Endothelial cell of coronary artery (primary cell): ENCODE results near the gene SLC23A1. TPM values are rescaled to one million over a fixed set of nuclear protein-coding genes. Genes with fewer than 3 reads are reported as not detected.

Experiments
- total RNA-seq: library from RNA; depleted of rRNA; stranded (reverse); fragments of >200 nt; gene quantifications from 2 replicates; pipeline ENCODE4 v1.2.3, GENCODE V29; 2014

SLC23A1 gene
- total RNA-seq: not detected in 2 replicates

DNA sequence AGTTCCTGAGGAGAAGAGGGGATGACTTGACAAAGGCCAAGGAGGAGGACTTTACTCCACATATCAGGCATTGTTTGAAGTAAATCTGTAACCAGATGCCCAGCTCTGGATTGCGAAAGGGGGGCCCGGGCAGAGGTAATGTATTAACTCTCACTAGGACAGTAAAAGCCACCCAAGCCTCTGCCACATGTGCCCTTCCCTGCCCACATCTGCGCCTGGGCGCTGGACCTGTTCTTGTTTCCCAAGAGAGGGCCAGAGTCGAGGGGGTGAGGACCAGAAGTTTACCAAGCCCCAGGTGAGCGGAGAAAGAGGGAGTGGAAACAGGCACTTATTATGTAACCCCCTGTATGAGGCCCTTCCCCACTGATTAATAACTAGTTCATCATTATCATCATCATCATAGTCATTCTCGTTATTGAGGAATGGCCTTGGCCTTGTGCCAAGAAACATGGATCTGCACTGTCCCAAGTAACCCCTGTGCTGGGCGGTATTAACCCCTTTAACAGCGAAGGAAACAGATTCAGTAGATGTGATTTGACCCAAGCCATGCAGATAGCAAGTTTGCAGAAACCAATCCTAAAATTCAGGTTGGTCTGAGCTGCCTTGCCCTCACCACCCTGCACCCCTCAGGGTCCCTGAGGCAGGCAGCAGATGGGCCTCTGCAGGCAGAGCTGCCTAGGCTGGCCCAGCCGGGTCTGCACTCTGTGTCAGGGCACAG, at the start of gene SLC23A1:
Gene SLC23A1 (minus strand): TSS at position 23 of the 718 bp plus-strand sequence. CDS start 44 bp downstream, outside the sequence.

DNA sequence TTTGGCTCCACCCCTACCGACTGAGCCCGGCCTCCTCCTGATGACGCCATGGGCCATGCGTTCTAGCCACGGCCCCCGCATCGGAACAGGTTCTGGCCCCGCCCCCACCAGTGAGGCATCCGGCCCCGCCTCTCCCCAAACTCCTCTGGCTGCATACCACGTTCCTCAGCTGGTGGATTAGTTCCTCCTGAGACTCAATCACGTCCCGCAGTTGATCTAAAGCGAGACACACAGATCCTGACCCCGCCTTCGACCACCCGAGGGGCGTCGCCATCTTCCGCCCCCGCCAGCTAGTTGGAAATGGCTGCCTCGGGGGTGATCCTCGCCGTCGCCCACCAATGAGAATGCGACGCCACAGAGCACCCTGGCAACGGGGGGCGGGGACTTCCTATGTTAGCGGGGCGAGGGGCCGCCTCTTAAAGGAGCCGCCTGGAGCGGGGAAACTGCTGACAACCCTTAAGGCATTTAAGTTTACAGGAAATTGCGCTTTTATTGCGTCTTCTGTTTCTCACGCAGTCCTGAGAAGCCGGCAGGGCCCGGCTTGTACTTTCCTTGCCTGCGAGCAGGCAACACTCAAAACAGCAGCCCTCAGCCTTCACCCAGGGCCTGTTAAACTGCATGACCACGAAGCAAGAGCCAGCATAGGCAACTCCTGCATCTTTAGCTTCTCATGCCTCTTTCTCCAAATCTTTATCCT, 20.8 kb upstream of the SLC23A1 start, which contains the start of gene SPATA24:
Gene SPATA24 (minus strand): TSS at position 303 of the 697 bp plus-strand sequence. CDS start 29 bp downstream, at position 274.

DNA sequence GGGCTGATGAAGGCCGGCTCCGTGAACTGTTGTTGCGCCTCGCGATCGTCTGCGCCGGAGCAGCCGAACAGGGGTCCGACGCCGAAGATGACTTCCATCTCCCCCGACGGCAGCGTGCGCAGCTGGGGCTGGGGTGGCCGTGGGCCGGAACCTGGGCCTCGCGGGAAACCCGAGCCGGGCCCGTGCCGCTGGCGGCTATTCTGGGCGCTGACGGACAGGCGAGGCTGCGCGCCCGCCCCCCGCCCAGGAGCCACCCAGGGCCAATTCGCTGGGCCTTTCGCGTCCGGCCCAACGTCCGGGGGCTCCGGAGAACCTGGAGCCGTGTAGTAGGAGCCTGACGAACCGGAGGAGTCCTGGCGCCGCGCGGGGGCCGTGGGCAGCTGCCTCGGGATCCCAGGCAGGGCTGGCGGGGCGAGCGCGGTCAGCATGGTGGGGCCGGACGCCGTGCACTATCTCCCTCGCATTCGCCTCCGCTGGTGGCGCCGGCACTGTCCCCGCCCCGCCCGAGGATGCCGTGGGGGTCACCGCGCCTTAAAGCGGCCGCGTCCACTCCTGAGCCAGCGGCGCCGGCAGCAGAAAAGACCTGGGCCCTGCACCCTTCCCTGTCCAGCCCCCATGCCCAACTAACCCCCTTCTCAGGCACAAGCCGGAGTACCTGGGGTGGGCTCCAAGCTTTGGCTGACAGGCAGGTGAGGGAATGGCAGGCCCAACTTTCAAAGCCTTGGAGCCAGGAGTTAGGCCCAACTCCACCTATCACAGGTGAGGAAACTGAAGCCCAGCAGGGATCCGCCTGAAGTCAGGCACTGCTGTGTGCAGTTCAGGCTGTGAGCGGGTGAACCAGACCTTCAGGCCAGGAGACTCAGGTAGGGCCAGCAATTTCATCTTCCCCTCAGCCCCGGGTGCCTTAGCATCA, 11.8 kb upstream of the SLC23A1 start, which contains the start of gene PROB1:
Gene PROB1 (minus strand): TSS at position 451 of the 913 bp plus-strand sequence. CDS start 23 bp downstream, at position 428.

DNA sequence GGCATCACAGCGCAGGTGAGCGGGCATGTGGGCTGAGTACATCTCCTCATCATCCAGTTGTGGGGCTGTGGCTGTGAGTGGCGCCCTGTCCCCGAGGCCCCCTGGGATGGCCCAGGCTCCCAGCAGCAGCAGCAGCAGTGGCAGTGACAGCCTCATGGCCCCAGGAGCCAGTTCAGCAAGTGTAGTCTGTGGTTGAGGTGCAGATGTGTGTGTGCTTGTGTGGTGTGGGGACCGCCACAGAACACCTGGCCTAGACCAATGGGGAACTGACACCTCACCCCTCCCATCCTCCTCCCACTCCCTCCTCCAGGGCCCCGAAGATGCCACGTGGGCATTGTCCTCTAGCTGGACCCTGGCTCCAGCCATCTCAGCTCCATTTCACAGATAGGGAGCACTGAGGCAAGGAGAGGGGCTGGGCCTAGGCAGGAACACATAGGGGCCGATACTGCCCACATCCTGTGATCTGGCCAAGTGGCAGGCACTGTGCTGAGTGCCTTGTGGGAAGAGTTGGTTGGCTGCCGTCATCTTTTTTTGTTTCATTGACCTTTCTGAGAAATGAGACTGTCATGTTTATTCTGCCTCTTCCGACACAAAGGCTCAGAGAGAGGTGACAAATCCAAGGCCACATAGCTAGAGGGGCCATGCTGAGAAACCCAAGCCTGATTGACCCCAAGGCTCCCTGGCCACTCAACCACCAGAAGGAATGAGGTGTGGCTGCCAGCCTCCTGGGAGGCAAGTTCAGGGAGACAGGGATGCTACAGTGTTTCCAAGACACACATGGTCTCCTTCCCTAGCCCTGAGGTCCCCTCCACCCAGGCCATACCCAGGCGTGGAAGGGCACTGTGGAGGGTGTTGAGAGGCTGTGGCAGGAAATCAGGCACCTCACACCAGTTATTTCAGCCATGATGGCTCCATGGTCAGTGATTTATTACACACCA, 6.9 kb upstream of the SLC23A1 start, which contains the start of gene MZB1:
Gene MZB1 (minus strand): TSS at position 213 of the 938 bp plus-strand sequence. CDS start 57 bp downstream, at position 156.

DNA sequence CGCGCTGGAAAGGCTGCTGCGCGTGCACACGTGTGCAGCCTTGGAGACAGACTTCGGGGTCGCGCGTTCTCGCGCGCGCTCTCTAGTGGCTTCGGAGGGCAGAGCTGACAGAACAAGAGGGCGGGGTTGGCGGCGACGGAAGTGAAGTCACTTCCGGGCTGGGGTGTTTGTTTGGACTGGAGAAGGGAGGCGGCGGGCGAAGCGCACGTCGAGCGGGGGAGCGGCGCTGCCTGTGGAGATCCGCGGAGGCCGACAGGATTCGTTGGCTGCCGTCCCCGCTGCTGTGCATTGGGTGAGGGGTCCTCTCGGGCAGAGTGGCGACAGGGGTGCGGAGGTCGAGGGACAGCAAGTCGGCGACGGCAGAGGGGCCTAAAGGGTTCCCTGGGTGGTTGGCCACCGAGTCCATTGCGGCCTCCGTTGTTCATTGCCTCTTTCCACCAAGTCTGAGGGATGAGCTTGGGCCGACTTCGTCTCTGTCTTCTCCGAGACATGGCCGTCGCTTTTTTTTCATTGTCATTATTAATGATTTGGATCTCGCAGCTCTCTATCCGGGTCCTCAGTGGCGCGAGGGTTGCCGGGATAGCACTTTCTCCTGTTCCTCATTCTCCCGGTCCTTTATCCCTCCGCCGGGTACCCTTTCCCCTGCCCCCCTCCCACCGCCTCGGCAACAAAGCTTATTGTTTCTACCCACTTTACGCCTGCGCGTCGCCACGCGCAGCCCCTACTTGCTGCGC, 41.2 kb downstream of the SLC23A1 start, which contains the start of gene PAIP2:
Gene PAIP2 (plus strand): TSS at position 166 of the 734 bp plus-strand sequence. CDS start 21,931 bp downstream, outside the sequence.

Other genes with a start within 250 kb of the SLC23A1 start
- gene SIL1, start 184.9 kb downstream of the SLC23A1 start, total RNA-seq: 53.6 and 71.0 TPM in 2 replicates
- 227 and 246 TPM in 2 replicates for gene MATR3, start 89.6 kb downstream of the SLC23A1 start, total RNA-seq
- gene PAIP2, start 41.4 kb downstream of the SLC23A1 start, total RNA-seq: 67.0 and 70.0 TPM in 2 replicates
- 0.09 and 0.19 TPM in 2 replicates for gene MZB1, start 6.6 kb upstream of the SLC23A1 start, total RNA-seq
- 0.72 and 1.2 TPM in 2 replicates for gene PROB1, start 11.8 kb upstream of the SLC23A1 start, total RNA-seq
- 9.5 and 9.9 TPM in 2 replicates for gene SPATA24, start 20.8 kb upstream of the SLC23A1 start, total RNA-seq
- 5.3 and 9.4 TPM in 2 replicates for gene DNAJC18, start 56.2 kb upstream of the SLC23A1 start, total RNA-seq
- 217 and 377 TPM in 2 replicates for gene ECSCR, start 79.4 kb upstream of the SLC23A1 start, total RNA-seq
- not detected in 2 replicates for gene SMIM33, start 87.7 kb upstream of the SLC23A1 start, total RNA-seq
- 33.0 and 47.0 TPM in 2 replicates for gene STING1, start 99.5 kb upstream of the SLC23A1 start, total RNA-seq
- 53.9 and 56.6 TPM in 2 replicates for gene UBE2D2, start 178.0 kb upstream of the SLC23A1 start, total RNA-seq